Body of pancreas (tissue), 4 donors: Measurements from ENCODE around the gene PRRC2A.

Experiments used
- POLR2A ChIP-seq, 3 donors: fragments of 450-650 bp; IDR thresholded peaks; one replicate each; pipeline ENCODE4 v1.6.1; 2016; ENCODE audit warnings: antibody characterized with exemption in 3 of 3, mild to moderate bottlenecking in 2 of 3
- TF ChIP-seq, protein P1 (sequence below), 7 experiments: fragments of 450-650 bp in 4 of 7; fragments of 200-600 bp in 3 of 7; sonication (generic) in 3 of 7; IDR thresholded peaks; one replicate each; pipeline ENCODE4 v1.5.1; 2016 to 2019; ENCODE audit warnings: antibody characterized with exemption in 7 of 7

DNA sequence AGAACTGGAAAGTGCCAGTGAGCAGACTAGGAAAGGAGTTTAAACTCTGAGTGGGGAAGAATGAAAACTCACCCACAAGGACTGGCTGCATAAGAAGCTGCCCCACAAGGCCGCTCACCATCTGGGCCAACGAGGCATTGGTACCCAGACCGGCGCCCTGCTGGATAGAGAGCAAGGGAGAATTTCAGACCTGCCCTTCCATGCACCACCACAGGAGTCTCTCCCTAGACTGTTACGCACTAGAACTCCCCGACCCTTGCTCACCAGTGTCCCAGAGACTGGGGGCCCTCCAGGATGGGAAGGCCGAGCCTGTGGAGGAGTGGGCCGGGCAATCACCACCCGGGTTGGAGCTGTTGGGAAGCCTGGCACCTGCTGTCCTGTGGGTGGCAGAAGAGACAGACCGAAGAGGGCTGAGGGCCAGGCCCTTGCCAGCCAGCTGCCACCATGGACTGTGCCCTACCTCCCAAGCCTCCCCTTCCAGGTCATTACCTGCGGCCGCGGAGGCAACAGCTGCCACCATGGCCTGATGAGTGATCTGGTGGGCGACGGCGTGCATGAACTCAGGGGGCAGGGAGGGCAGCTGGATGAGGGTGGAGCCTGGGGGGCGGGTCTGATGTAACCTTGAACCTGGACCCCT lies 23.4 kb downstream of the PRRC2A start:
- TF ChIP-seq, protein P1, sequence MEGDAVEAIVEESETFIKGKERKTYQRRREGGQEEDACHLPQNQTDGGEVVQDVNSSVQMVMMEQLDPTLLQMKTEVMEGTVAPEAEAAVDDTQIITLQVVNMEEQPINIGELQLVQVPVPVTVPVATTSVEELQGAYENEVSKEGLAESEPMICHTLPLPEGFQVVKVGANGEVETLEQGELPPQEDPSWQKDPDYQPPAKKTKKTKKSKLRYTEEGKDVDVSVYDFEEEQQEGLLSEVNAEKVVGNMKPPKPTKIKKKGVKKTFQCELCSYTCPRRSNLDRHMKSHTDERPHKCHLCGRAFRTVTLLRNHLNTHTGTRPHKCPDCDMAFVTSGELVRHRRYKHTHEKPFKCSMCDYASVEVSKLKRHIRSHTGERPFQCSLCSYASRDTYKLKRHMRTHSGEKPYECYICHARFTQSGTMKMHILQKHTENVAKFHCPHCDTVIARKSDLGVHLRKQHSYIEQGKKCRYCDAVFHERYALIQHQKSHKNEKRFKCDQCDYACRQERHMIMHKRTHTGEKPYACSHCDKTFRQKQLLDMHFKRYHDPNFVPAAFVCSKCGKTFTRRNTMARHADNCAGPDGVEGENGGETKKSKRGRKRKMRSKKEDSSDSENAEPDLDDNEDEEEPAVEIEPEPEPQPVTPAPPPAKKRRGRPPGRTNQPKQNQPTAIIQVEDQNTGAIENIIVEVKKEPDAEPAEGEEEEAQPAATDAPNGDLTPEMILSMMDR (IDR thresholded peaks at IDR 0.05): no peak
- no peak for TF ChIP-seq POLR2A (IDR thresholded peaks at IDR 0.05)
